ENCODE measurements around the gene MRNIP. TPM values are rescaled to one million over a fixed set of nuclear protein-coding genes. Genes with fewer than 3 reads are reported as not detected.

The MRNIP gene
- total and polyA plus RNA-seq, 5 donors: 12.3 to 20.5 (median 18.2) TPM

DNA sequence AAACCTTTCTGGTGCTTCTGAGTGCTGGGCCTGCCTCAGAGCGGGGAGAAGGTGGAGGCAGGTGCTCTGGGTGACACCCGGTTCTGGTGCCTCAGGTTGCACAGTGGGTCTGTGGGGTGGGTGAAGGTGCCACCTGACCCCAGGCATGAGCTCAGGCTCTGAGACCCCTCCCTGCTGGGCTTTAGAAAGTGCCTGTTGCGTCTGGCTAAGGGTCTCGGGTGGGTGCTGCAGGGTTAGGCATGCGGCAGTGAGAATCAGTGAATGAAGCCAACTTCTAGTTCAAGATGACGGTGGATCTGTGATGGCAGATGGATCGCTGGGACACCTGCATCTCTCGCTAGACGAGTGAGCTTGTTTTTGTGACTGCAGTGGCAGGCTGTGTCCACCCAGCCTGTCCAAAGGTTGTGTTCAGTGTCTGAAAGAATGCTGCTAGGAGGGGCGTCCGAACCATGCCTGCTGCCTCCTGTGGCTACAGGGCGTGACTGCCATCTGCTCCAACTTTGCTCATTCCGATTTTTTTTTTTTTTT, 32.9 kb downstream of the MRNIP start:
- 71% methylated on average over 13 of the region's 13 CpGs for WGBS
- H3K9me3 ChIP-seq (ENCODE audit: control insufficient read depth, low read length): no peaks in the 10 kb centered on the region
- no peaks in the 10 kb centered on the region for H3K27me3 ChIP-seq (ENCODE audit: control insufficient read depth, insufficient read depth)
- H3K4me1 ChIP-seq (ENCODE audit: control insufficient read depth, insufficient read depth, low read length): peaks cover 10% of the 10 kb centered on the region
- H3K27ac ChIP-seq (ENCODE audit: low read length): no peak overlapping the region
- ATAC-seq (no peak), DNase-seq (peak in 2 of 3 donors; percentile 21 to 33)
- intact Hi-C loops (cut with DNase I): no loop called here
- H3K4me3 ChIP-seq (ENCODE audit: low read length): no peak overlapping the region

DNA sequence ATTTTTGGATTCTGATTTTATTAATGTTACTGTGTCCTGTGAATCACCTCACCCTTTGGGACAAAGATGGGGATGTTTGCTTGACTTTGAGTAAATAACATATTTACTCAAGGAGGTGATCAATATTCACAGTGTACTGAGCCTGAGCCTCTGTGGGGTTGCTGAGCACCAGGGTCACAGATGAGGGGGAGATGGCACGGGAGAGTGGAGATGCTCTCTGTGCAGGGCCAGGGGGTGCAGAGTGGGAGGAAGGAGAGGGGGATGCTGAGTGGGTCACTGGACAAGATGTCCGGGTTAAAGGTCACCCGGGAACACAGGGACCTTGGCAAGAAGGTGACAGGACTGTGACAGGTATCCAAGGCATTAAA, 33.9 kb downstream of the MRNIP start:
- intact Hi-C loops (cut with DNase I): no loop called here
- Histone ChIP-seq H3K9me3 (ENCODE audit: control insufficient read depth, low read length) (no peaks in the 10 kb centered on the region), H3K27ac (ENCODE audit: low read length) (no peak overlapping the region), H3K4me1 (ENCODE audit: control insufficient read depth, insufficient read depth, low read length) (peaks cover 15% of the 10 kb centered on the region), H3K4me3 (ENCODE audit: low read length) (no peak overlapping the region), H3K27me3 (ENCODE audit: control insufficient read depth, insufficient read depth) (no peaks in the 10 kb centered on the region)
- WGBS: 80% methylated on average over 3 of the region's 3 CpGs
- DNase-seq (peak in 1 of 3 donors; percentile 22), ATAC-seq (no peak)

DNA sequence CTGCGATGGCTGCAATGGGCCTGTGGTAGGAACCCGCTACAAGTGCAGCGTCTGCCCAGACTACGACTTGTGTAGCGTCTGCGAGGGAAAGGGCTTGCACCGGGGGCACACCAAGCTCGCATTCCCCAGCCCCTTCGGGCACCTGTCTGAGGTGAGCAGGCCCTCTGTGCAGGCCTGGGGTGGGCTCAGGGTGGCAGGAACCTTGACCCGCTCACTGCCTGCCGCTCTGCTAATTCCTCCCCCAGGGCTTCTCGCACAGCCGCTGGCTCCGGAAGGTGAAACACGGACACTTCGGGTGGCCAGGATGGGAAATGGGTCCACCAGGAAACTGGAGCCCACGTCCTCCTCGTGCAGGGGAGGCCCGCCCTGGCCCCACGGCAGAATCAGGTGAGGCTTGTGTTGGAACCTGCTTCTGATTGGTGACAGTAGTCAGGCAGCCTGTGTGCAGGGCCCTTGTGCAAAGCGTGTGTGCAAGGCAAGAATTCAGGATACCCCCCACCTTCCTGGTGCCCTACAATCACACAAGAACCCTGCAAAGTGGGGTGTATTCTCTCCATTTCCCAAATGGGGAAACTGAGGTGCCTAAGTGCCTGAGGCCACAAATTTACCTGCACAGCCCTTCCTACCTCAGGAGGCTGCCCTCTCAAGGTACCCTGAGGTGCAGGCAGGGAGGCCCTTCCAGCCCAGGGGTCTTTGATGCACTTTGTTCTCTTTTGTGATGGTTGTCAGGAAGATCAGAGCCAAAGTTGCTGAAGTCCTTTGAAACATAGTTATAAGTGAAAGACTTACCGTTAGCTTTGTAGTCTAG, 34.5 kb downstream of the MRNIP start:
- H3K4me1 ChIP-seq (ENCODE audit: control insufficient read depth, insufficient read depth, low read length): peaks cover 16% of the 10 kb centered on the region
- no peaks in the 10 kb centered on the region for H3K27me3 ChIP-seq (ENCODE audit: control insufficient read depth, insufficient read depth)
- DNase-seq (peak in 2 of 3 donors; percentile 46 to 51), ATAC-seq (no peak)
- H3K4me3 ChIP-seq (ENCODE audit: low read length): no peak overlapping the region
- intact Hi-C loops (cut with DNase I): no loop called here
- H3K9me3 ChIP-seq (ENCODE audit: control insufficient read depth, low read length): no peaks in the 10 kb centered on the region
- H3K27ac ChIP-seq (ENCODE audit: low read length): no peak overlapping the region
- 87% methylated on average over 22 of the region's 22 CpGs for WGBS

DNA sequence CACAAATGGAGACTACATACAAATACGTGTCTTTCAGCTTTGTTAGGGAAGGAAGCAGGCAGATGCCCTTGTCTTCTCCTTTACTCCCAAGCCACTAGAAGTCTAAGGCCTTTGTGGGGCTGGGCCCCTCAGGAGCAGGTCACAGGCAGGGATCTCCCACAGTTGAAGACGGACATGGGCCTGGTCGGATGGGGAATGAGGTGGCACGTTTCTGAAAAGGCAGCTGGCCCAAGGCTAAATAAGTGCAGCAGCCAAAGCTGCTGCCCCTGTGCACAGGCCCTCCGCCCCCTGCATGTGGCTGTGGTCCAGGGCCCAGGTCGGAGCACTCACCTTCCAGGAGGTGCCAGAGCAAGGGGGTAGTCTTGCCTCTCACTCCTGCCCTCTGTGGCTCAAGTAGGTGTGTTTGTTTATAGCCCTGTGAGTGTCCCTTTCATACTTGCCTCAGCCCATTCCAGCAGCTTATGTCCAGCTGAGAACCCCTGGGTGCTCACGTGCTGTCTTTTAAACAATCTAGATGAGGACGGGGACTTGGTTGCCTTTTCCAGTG, 36.1 kb downstream of the MRNIP start:
- Histone ChIP-seq H3K27ac (ENCODE audit: low read length) (peak overlapping the region; percentile 13), H3K9me3 (ENCODE audit: control insufficient read depth, low read length) (no peaks in the 10 kb centered on the region), H3K27me3 (ENCODE audit: control insufficient read depth, insufficient read depth) (no peaks in the 10 kb centered on the region), H3K4me3 (ENCODE audit: low read length) (peak overlapping the region; percentile 88), H3K4me1 (ENCODE audit: control insufficient read depth, insufficient read depth, low read length) (peaks cover 16% of the 10 kb centered on the region)
- 51% methylated on average over 8 of the region's 8 CpGs for WGBS
- peak in 2 of 3 donors; percentile 54 to 59 for DNase-seq
- intact Hi-C loops (cut with DNase I): no loop called here
- ATAC-seq: no peak

DNA sequence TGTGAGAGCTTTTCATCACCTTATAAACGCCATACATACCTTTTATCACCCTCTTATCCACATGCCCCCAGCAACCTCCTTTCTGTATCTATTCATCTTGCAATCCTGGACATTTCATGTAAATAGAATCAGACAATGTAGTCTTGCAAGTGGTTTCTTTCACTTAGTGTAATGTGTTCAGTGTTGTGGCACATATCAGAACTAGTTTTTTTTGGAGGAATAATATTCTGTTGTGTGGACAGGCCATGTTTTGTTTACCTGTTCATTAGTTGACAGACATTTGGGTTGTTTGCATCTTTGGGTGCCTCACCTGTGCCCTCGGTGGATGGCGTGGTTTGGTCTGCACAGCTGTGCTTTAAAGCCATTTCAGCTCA, 36.6 kb downstream of the MRNIP start:
- no peaks in the 10 kb centered on the region for H3K9me3 ChIP-seq (ENCODE audit: control insufficient read depth, low read length)
- no peak overlapping the region for H3K27ac ChIP-seq (ENCODE audit: low read length)
- H3K27me3 ChIP-seq (ENCODE audit: control insufficient read depth, insufficient read depth): no peaks in the 10 kb centered on the region
- peak overlapping the region; percentile 88 for H3K4me3 ChIP-seq (ENCODE audit: low read length)
- ATAC-seq (no peak), DNase-seq (peak in 2 of 3 donors; percentile 40 to 50)
- 62% methylated on average over 3 of the region's 3 CpGs for WGBS
- peaks cover 16% of the 10 kb centered on the region for H3K4me1 ChIP-seq (ENCODE audit: control insufficient read depth, insufficient read depth, low read length)
- intact Hi-C loops (cut with DNase I): no loop called here

DNA sequence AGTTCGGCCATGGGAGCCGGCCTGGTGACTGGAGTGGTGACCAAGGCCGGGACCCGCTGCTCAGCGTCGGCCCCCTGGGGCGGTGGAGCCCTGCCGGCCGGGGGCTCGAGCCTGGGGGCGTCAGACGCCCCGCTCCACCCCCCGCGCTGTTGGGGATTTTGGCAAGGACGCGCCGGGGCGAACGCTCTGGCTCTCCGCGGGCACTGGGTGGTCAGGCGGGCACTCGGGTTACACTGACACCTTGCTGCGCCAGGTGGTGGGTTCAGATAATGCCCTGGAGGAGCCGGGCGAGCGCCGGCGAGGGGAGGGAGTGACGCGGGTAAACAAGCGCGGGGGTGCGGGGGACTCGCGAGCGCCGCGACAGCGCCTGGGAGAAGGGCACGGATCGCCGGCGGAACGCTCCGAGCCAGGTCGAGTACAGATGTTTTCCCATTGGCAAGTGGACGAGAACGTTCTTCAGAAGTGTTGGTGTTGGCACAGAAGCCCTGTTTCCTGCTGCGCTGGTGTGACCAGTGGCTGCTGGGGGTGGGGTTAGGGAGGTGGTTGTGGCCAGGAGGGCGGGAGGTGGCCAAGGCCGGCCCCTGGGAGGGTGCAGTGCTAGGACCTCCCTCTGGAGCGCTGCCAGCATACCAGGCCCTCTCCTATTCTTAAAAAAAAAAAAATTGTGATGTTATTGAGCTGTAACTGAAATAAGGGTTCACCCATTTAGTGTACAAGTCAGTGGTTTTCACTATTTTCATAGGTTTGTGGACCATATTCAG, 37.1 kb downstream of the MRNIP start:
- Histone ChIP-seq H3K27ac (ENCODE audit: low read length) (peak overlapping the region; percentile 97), H3K9me3 (ENCODE audit: control insufficient read depth, low read length) (no peaks in the 10 kb centered on the region), H3K4me3 (ENCODE audit: low read length) (peak overlapping the region; percentile 88), H3K27me3 (ENCODE audit: control insufficient read depth, insufficient read depth) (no peaks in the 10 kb centered on the region), H3K4me1 (ENCODE audit: control insufficient read depth, insufficient read depth, low read length) (peaks cover 16% of the 10 kb centered on the region)
- peak; percentile 84 to 87 for ATAC-seq
- DNase-seq: peak; percentile 97 to 99 (median 99)
- WGBS: under 1% methylated on average over 54 of the region's 54 CpGs
- intact Hi-C loops (cut with DNase I): no loop called here

DNA sequence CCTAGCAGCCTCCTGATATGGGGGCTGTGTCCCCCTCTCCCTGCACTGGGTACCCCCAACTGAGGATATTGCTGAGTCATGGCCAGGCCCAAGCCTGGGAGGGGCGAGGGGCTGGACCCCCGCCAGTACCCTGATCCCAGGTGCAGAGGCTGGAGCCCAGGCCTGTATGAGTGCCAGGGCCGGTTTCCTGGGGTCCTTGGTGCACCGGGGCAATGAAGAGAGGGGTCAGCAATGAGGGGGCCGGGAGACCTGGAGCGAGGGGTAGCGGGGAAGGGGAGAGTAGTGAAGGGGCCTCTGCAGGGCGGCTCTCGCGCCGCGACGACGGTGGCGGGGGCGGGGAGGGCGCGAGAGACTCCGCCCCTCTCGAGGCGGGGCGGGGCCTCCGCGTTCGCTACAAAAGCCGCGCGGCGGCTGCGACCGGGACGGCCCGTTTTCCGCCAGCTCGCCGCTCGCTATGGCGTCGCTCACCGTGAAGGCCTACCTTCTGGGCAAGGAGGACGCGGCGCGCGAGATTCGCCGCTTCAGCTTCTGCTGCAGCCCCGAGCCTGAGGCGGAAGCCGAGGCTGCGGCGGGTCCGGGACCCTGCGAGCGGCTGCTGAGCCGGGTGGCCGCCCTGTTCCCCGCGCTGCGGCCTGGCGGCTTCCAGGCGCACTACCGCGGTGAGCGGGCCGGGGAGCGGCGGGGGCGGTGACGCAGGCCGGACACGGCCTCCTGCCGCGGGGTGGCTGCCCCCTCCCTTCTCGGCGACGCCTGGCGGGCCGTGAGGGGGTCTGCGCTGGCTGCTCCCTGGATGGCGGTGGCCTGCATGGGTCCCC, 37.9 kb downstream of the MRNIP start, which contains the start of gene SQSTM1:
Gene SQSTM1, plus strand, starts transcription at position 423 of the 815 bp plus-strand sequence. Its CDS starts 32 bp downstream, at position 455.
- peaks cover 16% of the 10 kb centered on the region for H3K4me1 ChIP-seq (ENCODE audit: control insufficient read depth, insufficient read depth, low read length)
- intact Hi-C loops (cut with DNase I): no loop called here

DNA sequence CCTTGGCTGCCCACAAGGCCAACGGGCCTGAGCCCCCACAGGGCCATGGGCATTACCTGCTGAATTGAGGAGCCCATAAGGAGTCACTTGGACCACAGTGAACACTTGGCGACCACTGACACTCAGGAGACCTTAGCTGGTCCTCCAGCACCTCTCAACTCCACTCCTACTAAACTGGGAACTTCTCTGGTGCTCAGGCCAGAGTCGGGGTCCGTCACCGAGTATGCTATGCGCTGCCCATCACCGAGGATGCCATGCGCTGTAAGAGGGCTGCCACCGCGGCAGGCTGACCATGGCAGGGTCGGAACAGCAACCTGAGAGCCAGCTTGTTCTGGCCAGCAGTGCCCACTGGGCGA, 38.5 kb downstream of the MRNIP start:
- intact Hi-C loops (cut with DNase I): no loop called here
- Histone ChIP-seq H3K27ac (ENCODE audit: low read length) (peak overlapping the region; percentile 93), H3K4me1 (ENCODE audit: control insufficient read depth, insufficient read depth, low read length) (peaks cover 16% of the 10 kb centered on the region), H3K9me3 (ENCODE audit: control insufficient read depth, low read length) (no peaks in the 10 kb centered on the region), H3K4me3 (ENCODE audit: low read length) (peak overlapping the region; percentile 88), H3K27me3 (ENCODE audit: control insufficient read depth, insufficient read depth) (no peaks in the 10 kb centered on the region)
- DNase-seq: peak in 1 of 3 donors; percentile 62
- ATAC-seq: no peak
- 32% methylated on average over 12 of the region's 12 CpGs for WGBS

More for the DNA sequence above, 37.9 kb downstream of the MRNIP start, which contains the start of gene SQSTM1:
- ATAC-seq (peak; percentile 70 to 77), DNase-seq (peak; percentile 85 to 95 (median 94))
- WGBS: under 1% methylated on average over 81 of the region's 81 CpGs
- Histone ChIP-seq H3K27ac (ENCODE audit: low read length) (peak within 1 kb of the TSS; percentile 97), H3K9me3 (ENCODE audit: control insufficient read depth, low read length) (no peaks in the 10 kb centered on the region), H3K27me3 (ENCODE audit: control insufficient read depth, insufficient read depth) (no peaks in the 10 kb centered on the region), H3K4me3 (ENCODE audit: low read length) (peak within 1 kb of the TSS; percentile 88)

DNA sequence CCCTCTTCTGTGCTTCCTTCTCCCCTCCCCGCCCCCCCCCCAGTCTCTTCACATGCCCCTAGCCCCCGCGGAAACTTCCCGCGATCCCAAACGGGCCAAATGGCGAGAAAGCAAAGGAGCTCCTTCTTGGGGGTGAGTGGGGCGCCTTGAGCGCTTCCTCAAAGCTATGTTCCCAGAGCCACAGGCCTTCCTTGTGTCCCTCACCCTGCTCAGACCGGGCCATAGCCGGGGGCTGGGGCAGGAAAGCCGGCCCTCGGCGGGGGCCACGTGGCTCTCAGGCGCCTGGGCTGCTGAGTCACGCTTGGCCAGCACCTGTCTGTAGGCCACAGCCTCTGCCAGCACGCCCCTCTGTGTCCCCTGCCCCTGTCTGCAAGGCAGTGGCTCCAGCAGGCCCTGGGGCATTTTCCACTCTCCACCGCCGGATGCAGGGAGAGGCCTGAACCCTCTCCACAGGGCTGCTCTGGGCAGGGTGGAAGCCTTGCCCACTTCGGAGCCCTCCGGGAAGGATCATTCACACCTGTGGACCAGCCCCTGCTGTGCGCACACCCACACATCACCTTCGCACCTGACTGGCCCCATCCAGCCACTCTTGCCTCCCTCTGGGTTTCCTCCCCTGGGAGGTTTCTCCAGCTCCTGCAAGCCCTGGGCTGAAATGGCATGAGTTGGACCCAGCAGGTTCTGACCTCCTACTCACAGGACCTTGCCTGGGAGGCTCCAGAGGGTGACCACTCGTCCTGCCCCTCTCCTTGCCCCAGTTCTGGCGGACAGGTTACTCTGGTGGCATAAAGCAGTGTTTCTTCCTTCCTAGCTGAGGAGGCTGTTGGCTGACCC, 39.1 kb downstream of the MRNIP start:
- ATAC-seq: peak; percentile 17 to 46
- peak; percentile 75 to 88 (median 87) for DNase-seq
- peak overlapping the region; percentile 93 for H3K27ac ChIP-seq (ENCODE audit: low read length)
- H3K27me3 ChIP-seq (ENCODE audit: control insufficient read depth, insufficient read depth): no peaks in the 10 kb centered on the region
- 21% methylated on average over 25 of the region's 26 CpGs for WGBS
- no peaks in the 10 kb centered on the region for H3K9me3 ChIP-seq (ENCODE audit: control insufficient read depth, low read length)
- peak overlapping the region; percentile 88 for H3K4me3 ChIP-seq (ENCODE audit: low read length)
- intact Hi-C loops (cut with DNase I): no loop called here
- peaks cover 16% of the 10 kb centered on the region for H3K4me1 ChIP-seq (ENCODE audit: control insufficient read depth, insufficient read depth, low read length)
